ENCODE measurements around the gene TSPAN9. TPM values are rescaled to one million over a fixed set of nuclear protein-coding genes. Genes with fewer than 3 reads are reported as not detected.

TSPAN9 gene
- total and polyA plus RNA-seq, 10 of the 15 experiments (the other 5 are each of a cell fraction or from before 2014, with no cell fraction given), result 0.03 to 1.0 (median 0.12) TPM; not detected in 5

DNA sequence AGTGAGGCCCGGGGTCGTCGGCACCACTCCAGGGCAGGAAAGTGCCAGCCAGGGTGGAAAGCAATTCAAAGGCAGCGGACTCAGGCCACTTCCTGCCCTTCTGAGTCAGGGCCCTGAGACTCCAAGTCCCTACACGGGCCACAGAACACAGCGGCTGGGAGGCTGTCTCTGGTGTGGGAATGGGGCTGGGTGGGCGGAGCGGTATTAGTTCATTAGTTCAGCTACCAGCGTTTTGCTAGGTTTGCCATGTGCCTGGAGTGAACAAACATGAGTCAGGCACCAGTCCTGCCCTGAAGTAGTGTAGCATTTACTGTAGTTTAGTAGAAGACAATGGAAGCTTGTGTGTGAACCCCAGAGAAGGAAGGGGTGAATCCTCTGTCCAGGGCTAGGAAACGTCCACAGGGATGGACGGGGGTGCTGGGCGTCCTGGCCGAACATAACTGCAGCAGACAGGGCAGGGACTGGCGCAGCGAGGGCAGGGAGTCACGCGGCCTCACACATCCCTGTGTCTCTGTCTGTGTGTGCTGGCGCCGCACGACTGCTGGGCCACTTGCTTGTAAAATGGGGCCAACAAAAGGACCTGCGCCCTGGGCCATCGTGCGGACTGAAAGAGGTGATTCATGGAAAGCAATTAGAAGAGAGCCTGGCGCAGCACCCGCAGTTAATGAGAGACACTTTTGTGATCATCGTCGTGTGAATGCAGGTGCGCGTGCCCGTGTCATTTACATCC, 227.4 kb downstream of the TSPAN9 start (continued):
- TF ChIP-seq, protein P1, sequence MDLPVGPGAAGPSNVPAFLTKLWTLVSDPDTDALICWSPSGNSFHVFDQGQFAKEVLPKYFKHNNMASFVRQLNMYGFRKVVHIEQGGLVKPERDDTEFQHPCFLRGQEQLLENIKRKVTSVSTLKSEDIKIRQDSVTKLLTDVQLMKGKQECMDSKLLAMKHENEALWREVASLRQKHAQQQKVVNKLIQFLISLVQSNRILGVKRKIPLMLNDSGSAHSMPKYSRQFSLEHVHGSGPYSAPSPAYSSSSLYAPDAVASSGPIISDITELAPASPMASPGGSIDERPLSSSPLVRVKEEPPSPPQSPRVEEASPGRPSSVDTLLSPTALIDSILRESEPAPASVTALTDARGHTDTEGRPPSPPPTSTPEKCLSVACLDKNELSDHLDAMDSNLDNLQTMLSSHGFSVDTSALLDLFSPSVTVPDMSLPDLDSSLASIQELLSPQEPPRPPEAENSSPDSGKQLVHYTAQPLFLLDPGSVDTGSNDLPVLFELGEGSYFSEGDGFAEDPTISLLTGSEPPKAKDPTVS (IDR thresholded peaks at IDR 0.05; ENCODE audit: low read depth, low read length), result no peak
- TF ChIP-seq CHD1 (IDR thresholded peaks at IDR 0.05; ENCODE audit: low read depth, low read length), result no peak

GRCh38 chr12:3305464-3305863, 228.3 kb downstream of the TSPAN9 start:
- POLR2A ChIA-PET, result no interaction called here
- Histone ChIP-seq H3K36me3 (ENCODE audit: control insufficient read depth in 2 of 2, insufficient read depth in 2 of 2, low read length in 1 of 2) (no peaks in the 10 kb centered on the region), H3K4me1 (ENCODE audit: control insufficient read depth, insufficient read depth, low read length) (no peaks in the 10 kb centered on the region), H2AFZ (ENCODE audit: control insufficient read depth, low read depth, low read length) (no peak overlapping the region), H3K4me3 (no peak overlapping the region), H3K9me3 (replicated peaks; ENCODE audit: control insufficient read depth, insufficient read depth, low read length) (no peaks in the 10 kb centered on the region), H3K4me2 (ENCODE audit: control insufficient read depth, insufficient read depth) (no peak overlapping the region), H3K79me2 (ENCODE audit: control insufficient read depth, insufficient read depth, low read length) (no peaks in the 10 kb centered on the region), H3K27me3 (replicated peaks in 1 of 2; ENCODE audit: control insufficient read depth in 2 of 2, insufficient read depth in 2 of 2, low read length in 1 of 2) (no peaks in the 10 kb centered on the region; a peak in 2 of 4 replicates), H4K20me1 (ENCODE audit: control insufficient read depth, insufficient read depth) (no peaks in the 10 kb centered on the region), H3K27ac (ENCODE audit: control insufficient read depth, insufficient read depth) (no peak overlapping the region), H3K9ac (ENCODE audit: control insufficient read depth, insufficient read depth, low read length) (no peak overlapping the region)
- BruUV-seq (replicated peaks), result no TSS peak
- WGBS (ENCODE audit: insufficient coverage, insufficient replicate concordance, low lambda C conversion rate, missing lambda C conversion rate), result 41% methylated on average over 9 of the region's 12 CpGs
- intact Hi-C loops (cut with micrococcal nuclease; ENCODE audit: unreplicated experiment) (no loop called here), in situ Hi-C loops (cut with MboI) (no loop called here)
- ATAC-seq (no peak), FAIRE-seq (no peak), DNase-seq (ENCODE audit: low read depth, low spot score) (no peak)
- RAD21 ChIA-PET (ENCODE audit: unreplicated experiment), result no interaction called here
- SMC1A ChIA-PET (ENCODE audit: uncharacterized antibody, unreplicated experiment), result interaction anchor here (0.6 kb wide), 1 partner anchor 474 kb away, joined by 3 read pairs; no protein-coding TSS in a partner anchor
- CTCF ChIA-PET, result no interaction called here
- TF ChIP-seq, protein P2, sequence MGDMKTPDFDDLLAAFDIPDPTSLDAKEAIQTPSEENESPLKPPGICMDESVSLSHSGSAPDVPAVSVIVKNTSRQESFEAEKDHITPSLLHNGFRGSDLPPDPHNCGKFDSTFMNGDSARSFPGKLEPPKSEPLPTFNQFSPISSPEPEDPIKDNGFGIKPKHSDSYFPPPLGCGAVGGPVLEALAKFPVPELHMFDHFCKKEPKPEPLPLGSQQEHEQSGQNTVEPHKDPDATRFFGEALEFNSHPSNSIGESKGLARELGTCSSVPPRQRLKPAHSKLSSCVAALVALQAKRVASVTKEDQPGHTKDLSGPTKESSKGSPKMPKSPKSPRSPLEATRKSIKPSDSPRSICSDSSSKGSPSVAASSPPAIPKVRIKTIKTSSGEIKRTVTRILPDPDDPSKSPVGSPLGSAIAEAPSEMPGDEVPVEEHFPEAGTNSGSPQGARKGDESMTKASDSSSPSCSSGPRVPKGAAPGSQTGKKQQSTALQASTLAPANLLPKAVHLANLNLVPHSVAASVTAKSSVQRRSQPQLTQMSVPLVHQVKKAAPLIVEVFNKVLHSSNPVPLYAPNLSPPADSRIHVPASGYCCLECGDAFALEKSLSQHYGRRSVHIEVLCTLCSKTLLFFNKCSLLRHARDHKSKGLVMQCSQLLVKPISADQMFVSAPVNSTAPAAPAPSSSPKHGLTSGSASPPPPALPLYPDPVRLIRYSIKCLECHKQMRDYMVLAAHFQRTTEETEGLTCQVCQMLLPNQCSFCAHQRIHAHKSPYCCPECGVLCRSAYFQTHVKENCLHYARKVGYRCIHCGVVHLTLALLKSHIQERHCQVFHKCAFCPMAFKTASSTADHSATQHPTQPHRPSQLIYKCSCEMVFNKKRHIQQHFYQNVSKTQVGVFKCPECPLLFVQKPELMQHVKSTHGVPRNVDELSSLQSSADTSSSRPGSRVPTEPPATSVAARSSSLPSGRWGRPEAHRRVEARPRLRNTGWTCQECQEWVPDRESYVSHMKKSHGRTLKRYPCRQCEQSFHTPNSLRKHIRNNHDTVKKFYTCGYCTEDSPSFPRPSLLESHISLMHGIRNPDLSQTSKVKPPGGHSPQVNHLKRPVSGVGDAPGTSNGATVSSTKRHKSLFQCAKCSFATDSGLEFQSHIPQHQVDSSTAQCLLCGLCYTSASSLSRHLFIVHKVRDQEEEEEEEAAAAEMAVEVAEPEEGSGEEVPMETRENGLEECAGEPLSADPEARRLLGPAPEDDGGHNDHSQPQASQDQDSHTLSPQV (IDR thresholded peaks at IDR 0.05), result no peak
- TF ChIP-seq SMC3 (IDR thresholded peaks at IDR 0.05; ENCODE audit: borderline replicate concordance, low read length) (no peak), FOS (IDR thresholded peaks at IDR 0.05; ENCODE audit: borderline replicate concordance, extremely low read depth, insufficient read length) (no peak), MTA3 (IDR thresholded peaks at IDR 0.05; ENCODE audit: borderline replicate concordance, low read length) (no peak), YBX1 (IDR thresholded peaks at IDR 0.05) (no peak), JUNB (IDR thresholded peaks at IDR 0.05) (no peak), NFYB (IDR thresholded peaks at IDR 0.05; ENCODE audit: insufficient read depth, low read depth, low read length) (no peak), POU2F2 (IDR thresholded peaks at IDR 0.05; ENCODE audit: borderline replicate concordance, low read depth, low read length) (no peak), EGR1 (IDR thresholded peaks at IDR 0.05; ENCODE audit: borderline replicate concordance in 1 of 2, low read depth in 2 of 2, low read length in 2 of 2) (no peak), ZNF207 (IDR thresholded peaks at IDR 0.05; ENCODE audit: borderline replicate concordance) (no peak), SPI1 (IDR thresholded peaks at IDR 0.05; ENCODE audit: borderline replicate concordance, insufficient read depth, low read depth, low read length) (no peak)
- TF ChIP-seq, protein P3, sequence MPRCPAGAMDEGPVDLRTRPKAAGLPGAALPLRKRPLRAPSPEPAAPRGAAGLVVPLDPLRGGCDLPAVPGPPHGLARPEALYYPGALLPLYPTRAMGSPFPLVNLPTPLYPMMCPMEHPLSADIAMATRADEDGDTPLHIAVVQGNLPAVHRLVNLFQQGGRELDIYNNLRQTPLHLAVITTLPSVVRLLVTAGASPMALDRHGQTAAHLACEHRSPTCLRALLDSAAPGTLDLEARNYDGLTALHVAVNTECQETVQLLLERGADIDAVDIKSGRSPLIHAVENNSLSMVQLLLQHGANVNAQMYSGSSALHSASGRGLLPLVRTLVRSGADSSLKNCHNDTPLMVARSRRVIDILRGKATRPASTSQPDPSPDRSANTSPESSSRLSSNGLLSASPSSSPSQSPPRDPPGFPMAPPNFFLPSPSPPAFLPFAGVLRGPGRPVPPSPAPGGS (IDR thresholded peaks at IDR 0.05; ENCODE audit: borderline replicate concordance, insufficient read depth, low read depth, low read length, poor library complexity, severe bottlenecking), result no peak
